ENCODE results near the gene MPPED2.

DNA sequence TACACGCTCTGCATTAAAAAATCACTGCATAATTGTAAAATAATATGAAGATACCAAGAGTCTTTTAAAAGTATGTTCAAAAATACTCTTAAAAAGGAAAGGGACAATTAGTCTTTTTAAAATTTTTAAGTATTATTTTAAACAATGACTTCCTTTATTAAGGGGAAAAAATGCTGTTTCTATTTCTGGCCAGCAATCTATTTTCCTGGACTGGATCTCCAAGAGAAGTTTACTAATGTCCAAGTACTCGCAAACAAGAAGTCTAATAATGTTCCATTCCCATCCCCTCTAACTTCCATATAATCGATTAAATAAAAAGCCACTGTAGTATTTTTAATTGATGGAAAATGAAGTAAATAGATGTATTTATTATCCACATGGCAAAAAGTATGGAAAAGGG is 123.7 kb downstream of the MPPED2 start:
- TF ChIP-seq POLR2A (IDR thresholded peaks at IDR 0.05) (no peak), POLR2AphosphoS5 (IDR thresholded peaks at IDR 0.05) (no peak)
- TF ChIP-seq, protein P1, sequence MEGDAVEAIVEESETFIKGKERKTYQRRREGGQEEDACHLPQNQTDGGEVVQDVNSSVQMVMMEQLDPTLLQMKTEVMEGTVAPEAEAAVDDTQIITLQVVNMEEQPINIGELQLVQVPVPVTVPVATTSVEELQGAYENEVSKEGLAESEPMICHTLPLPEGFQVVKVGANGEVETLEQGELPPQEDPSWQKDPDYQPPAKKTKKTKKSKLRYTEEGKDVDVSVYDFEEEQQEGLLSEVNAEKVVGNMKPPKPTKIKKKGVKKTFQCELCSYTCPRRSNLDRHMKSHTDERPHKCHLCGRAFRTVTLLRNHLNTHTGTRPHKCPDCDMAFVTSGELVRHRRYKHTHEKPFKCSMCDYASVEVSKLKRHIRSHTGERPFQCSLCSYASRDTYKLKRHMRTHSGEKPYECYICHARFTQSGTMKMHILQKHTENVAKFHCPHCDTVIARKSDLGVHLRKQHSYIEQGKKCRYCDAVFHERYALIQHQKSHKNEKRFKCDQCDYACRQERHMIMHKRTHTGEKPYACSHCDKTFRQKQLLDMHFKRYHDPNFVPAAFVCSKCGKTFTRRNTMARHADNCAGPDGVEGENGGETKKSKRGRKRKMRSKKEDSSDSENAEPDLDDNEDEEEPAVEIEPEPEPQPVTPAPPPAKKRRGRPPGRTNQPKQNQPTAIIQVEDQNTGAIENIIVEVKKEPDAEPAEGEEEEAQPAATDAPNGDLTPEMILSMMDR (IDR thresholded peaks at IDR 0.05) = no peak
